Measurements from ENCODE around the gene ADAMTSL4. TPM values are rescaled to one million over a fixed set of nuclear protein-coding genes. Genes with fewer than 3 reads are reported as not detected.

Gene ADAMTSL4
- total and polyA plus RNA-seq, 2 donors (not counting 1 experiment from before 2014, with no cell fraction given) = 7.3 to 13.0 TPM

DNA sequence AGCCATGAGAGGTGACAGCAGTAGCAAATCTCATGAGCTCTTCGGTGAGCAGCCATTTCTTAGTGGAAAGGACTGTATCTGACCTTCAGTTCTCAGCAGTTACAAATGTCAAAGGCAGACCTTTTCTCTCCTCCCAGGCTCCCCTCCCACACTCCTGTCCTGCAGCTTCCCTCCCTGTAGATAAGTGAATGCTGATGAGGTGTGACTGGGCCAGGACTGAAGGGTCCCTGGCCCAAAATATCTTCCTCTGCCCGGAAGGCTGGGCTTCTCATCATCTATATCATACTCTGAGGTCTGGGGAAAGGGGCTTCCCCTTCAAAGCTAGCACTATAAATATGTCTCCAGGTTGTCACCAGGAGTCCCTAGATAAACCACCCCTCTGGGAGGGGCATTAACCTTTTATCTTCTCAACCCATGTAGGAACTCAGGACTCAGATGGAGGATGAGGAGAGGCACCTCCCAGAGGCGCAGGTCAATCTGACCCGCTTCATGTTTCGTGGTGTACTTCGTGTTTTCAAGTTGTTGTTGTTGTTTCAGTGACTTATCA is 3.6 kb upstream of the ADAMTSL4 start:
- TF ChIP-seq EZH2 (IDR thresholded peaks at IDR 0.05; ENCODE audit: low read length, missing control alignments) = no peak
- TF ChIP-seq, protein P1, sequence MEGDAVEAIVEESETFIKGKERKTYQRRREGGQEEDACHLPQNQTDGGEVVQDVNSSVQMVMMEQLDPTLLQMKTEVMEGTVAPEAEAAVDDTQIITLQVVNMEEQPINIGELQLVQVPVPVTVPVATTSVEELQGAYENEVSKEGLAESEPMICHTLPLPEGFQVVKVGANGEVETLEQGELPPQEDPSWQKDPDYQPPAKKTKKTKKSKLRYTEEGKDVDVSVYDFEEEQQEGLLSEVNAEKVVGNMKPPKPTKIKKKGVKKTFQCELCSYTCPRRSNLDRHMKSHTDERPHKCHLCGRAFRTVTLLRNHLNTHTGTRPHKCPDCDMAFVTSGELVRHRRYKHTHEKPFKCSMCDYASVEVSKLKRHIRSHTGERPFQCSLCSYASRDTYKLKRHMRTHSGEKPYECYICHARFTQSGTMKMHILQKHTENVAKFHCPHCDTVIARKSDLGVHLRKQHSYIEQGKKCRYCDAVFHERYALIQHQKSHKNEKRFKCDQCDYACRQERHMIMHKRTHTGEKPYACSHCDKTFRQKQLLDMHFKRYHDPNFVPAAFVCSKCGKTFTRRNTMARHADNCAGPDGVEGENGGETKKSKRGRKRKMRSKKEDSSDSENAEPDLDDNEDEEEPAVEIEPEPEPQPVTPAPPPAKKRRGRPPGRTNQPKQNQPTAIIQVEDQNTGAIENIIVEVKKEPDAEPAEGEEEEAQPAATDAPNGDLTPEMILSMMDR (conservative IDR thresholded peaks at IDR 0.05 in 1 of 2, IDR thresholded peaks at IDR 0.05 in 1 of 2; ENCODE audit: low read depth in 1 of 2, low read length in 2 of 2) = no peak
- Histone ChIP-seq H3K4me1 (ENCODE audit: control insufficient read depth, extremely low read depth, insufficient read depth, low read length) (peaks cover 2% of the 10 kb centered on the region), H2AFZ (ENCODE audit: low read length) (no peak overlapping the region), H3K4me2 (ENCODE audit: extremely low read depth, insufficient read depth, low read length) (no peak overlapping the region), H3K4me3 (replicated peaks in 1 of 4; ENCODE audit: control extremely low read depth in 1 of 4, insufficient read depth in 1 of 4, low read depth in 3 of 4, low read length in 4 of 4) (no peak overlapping the region), H3K36me3 (ENCODE audit: control insufficient read depth, insufficient read depth, low read length) (no peaks in the 10 kb centered on the region), H3K27me3 (ENCODE audit: control insufficient read depth, insufficient read depth, low read length) (no peaks in the 10 kb centered on the region), H3K27ac (ENCODE audit: insufficient read depth, low read length) (no peak overlapping the region), H3K79me2 (ENCODE audit: control insufficient read depth, insufficient read depth, low read length) (no peaks in the 10 kb centered on the region), H3K9ac (ENCODE audit: insufficient read depth, low read length) (no peak overlapping the region), H3K9me3 (ENCODE audit: control insufficient read depth, insufficient read depth, low read depth, low read length) (no peaks in the 10 kb centered on the region), H4K20me1 (ENCODE audit: control insufficient read depth, extremely low read depth, insufficient read depth, low read length) (no peaks in the 10 kb centered on the region)
- DNase-seq (ENCODE audit: low read depth in 2 of 2) = no peak

DNA sequence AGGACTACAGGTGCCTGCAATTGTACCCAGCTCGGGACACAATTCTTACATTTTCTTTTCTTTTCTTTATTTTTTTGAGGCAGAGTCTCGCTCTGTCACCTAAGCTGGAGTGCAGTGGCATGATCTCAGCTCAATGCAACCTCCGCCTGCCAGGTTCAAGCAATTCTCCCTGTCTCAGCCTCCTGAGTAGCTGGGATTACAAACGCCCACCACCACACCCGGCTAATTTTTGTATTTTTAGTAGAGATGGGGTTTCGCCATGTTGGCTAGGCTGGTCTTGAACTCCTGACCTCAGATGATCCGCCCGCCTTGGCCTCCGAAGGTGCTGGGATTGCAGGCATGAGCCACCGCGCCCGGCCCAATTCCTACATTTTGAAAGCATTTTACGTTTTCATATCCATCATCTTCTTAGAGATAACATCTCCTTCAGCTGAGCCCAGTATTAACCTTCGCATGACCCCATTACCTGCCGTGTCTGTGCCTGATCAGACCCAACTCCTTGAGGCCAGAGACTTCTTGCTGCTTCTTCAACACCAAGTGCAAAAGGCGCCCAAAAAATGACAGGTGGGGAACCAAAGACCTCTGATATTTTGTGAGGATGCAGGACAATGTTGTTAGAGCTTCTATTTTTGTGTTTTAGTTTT is 2.8 kb upstream of the ADAMTSL4 start:
- no peak for DNase-seq (ENCODE audit: low read depth in 2 of 2)
- no peaks in the 10 kb centered on the region for H3K27me3 ChIP-seq (ENCODE audit: control insufficient read depth, insufficient read depth, low read length)
- no peaks in the 10 kb centered on the region for H4K20me1 ChIP-seq (ENCODE audit: control insufficient read depth, extremely low read depth, insufficient read depth, low read length)
- no peak overlapping the region for H3K4me3 ChIP-seq (replicated peaks in 1 of 4; ENCODE audit: control extremely low read depth in 1 of 4, insufficient read depth in 1 of 4, low read depth in 3 of 4, low read length in 4 of 4)
- no peak overlapping the region for H3K27ac ChIP-seq (ENCODE audit: insufficient read depth, low read length)
- H3K79me2 ChIP-seq (ENCODE audit: control insufficient read depth, insufficient read depth, low read length) = no peaks in the 10 kb centered on the region
- no peaks in the 10 kb centered on the region for H3K9me3 ChIP-seq (ENCODE audit: control insufficient read depth, insufficient read depth, low read depth, low read length)
- H3K9ac ChIP-seq (ENCODE audit: insufficient read depth, low read length) = no peak overlapping the region
- H2AFZ ChIP-seq (ENCODE audit: low read length) = no peak overlapping the region
- peaks cover 2% of the 10 kb centered on the region for H3K4me1 ChIP-seq (ENCODE audit: control insufficient read depth, extremely low read depth, insufficient read depth, low read length)
- TF ChIP-seq, protein P1 (conservative IDR thresholded peaks at IDR 0.05 in 1 of 2, IDR thresholded peaks at IDR 0.05 in 1 of 2; ENCODE audit: low read depth in 1 of 2, low read length in 2 of 2) = no peak
- no peak for TF ChIP-seq EZH2 (IDR thresholded peaks at IDR 0.05; ENCODE audit: low read length, missing control alignments)
- H3K4me2 ChIP-seq (ENCODE audit: extremely low read depth, insufficient read depth, low read length) = no peak overlapping the region
- no peaks in the 10 kb centered on the region for H3K36me3 ChIP-seq (ENCODE audit: control insufficient read depth, insufficient read depth, low read length)

DNA sequence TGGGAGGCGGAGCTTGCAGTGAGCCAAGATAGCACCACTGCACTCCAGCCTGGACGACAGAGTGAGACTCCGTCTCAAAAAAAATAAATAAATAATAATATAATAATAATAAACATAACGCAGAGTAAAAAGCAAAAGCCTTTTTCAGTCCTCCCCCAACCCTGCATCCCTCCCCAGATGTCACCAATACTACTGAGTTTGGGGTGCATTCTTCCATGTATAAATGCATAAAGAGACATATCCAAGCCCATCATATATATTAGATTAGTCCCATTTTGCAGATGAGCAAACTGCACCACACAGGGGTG is 930 bp upstream of the ADAMTSL4 start:
- no peak for DNase-seq (ENCODE audit: low read depth in 2 of 2)
- Histone ChIP-seq H3K4me2 (ENCODE audit: extremely low read depth, insufficient read depth, low read length) (peak overlapping the region; percentile 86), H3K27me3 (ENCODE audit: control insufficient read depth, insufficient read depth, low read length) (no peaks in the 10 kb centered on the region), H2AFZ (ENCODE audit: low read length) (no peak overlapping the region), H3K79me2 (ENCODE audit: control insufficient read depth, insufficient read depth, low read length) (no peaks in the 10 kb centered on the region), H3K4me1 (ENCODE audit: control insufficient read depth, extremely low read depth, insufficient read depth, low read length) (peaks cover 14% of the 10 kb centered on the region), H3K4me3 (replicated peaks in 1 of 4; ENCODE audit: control extremely low read depth in 1 of 4, insufficient read depth in 1 of 4, low read depth in 3 of 4, low read length in 4 of 4) (peak overlapping the region; percentile 49 to 70 (median 56)), H3K27ac (ENCODE audit: insufficient read depth, low read length) (peak overlapping the region; percentile 74), H3K9me3 (ENCODE audit: control insufficient read depth, insufficient read depth, low read depth, low read length) (no peaks in the 10 kb centered on the region), H4K20me1 (ENCODE audit: control insufficient read depth, extremely low read depth, insufficient read depth, low read length) (no peaks in the 10 kb centered on the region), H3K36me3 (ENCODE audit: control insufficient read depth, insufficient read depth, low read length) (no peaks in the 10 kb centered on the region), H3K9ac (ENCODE audit: insufficient read depth, low read length) (no peak overlapping the region)
- TF ChIP-seq, protein P1 (conservative IDR thresholded peaks at IDR 0.05 in 1 of 2, IDR thresholded peaks at IDR 0.05 in 1 of 2; ENCODE audit: low read depth in 1 of 2, low read length in 2 of 2) = no peak
- no peak for TF ChIP-seq EZH2 (IDR thresholded peaks at IDR 0.05; ENCODE audit: low read length, missing control alignments)

Data from fibroblast of lung (primary cell).